Measurements from ENCODE around the gene SIGLEC11. TPM values are rescaled to one million over a fixed set of nuclear protein-coding genes. Genes with fewer than 3 reads are reported as not detected.

Gene SIGLEC11
- total RNA-seq, 4 donors from 2014 or later, result 0.38 TPM; not detected in 3

GRCh38 chr19:50003810-50004419, 42.9 kb upstream of the SIGLEC11 start:
- Histone ChIP-seq H3K36me3 (peaks cover 37 to 100% (median 49%) of the 10 kb centered on the region in 3 donors), H3K27me3 (no peaks in the 10 kb centered on the region), H3K4me3 (no peak overlapping the region), H3K27ac (peak overlapping the region in 3 of 4 donors; percentile 66 to 74 (median 66)), H3K4me1 (peaks cover 6 to 29% (median 8%) of the 10 kb centered on the region in 3 donors), H3K9me3 (no peaks in the 10 kb centered on the region)
- DNase-seq, result no peak
- TF ChIP-seq POLR2A (IDR thresholded peaks at IDR 0.05) (no peak), CTCF (IDR thresholded peaks at IDR 0.05) (no peak)
- 55 to 65% methylated on average over 8 to 9 of the region's 11 CpGs for WGBS, 2 donors
- intact Hi-C loops (cut with DNase I), result no loop called here

DNA sequence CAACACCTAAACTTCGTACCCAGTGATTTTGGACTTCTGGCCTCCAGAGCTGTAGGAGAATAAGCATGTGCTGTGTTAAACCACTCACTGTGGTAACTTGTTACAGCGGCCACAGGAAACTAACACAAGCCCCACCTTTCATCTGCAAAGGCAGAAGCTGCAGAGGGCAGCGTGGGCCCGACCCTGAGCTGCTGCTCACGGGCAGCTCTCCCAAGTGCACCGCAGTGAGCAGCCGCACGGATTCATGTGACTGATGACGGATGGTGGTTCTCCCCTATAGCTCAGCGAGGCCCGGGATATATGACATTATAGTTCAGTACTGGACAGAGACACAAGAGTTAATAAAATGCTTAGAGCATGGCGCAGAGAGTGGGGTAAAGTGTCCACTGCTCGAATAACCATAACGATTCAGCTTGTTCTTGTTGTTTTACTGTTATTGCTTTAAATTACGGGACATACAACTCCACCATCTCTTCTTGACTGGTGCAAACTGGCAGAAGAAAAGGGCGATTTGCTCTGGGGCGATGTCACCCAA, 42.3 kb upstream of the SIGLEC11 start:
- H3K27ac ChIP-seq, result peak overlapping the region in 2 of 4 donors; percentile 16 to 74
- 91 to 93% methylated on average over 17 of the region's 17 CpGs for WGBS, 2 donors

GRCh38 chr19:50002386-50002960, 41.5 kb upstream of the SIGLEC11 start:
- Histone ChIP-seq H3K27ac (no peak overlapping the region), H3K4me3 (no peak overlapping the region), H3K27me3 (no peaks in the 10 kb centered on the region), H3K4me1 (peaks cover 6 to 29% (median 8%) of the 10 kb centered on the region in 3 donors), H3K9me3 (no peaks in the 10 kb centered on the region), H3K36me3 (peaks cover 30 to 99% (median 41%) of the 10 kb centered on the region in 3 donors)
- DNase-seq, result no peak
- TF ChIP-seq CTCF (IDR thresholded peaks at IDR 0.05) (no peak), POLR2A (IDR thresholded peaks at IDR 0.05) (no peak)
- intact Hi-C loops (cut with DNase I), result no loop called here
- WGBS, 2 donors, result 66 to 89% methylated on average over 5 of the region's 6 CpGs

More for the DNA sequence above, 42.3 kb upstream of the SIGLEC11 start:
- TF ChIP-seq POLR2A (IDR thresholded peaks at IDR 0.05) (no peak), CTCF (IDR thresholded peaks at IDR 0.05) (no peak)
- H3K4me1 ChIP-seq, result peaks cover 6 to 29% (median 8%) of the 10 kb centered on the region in 3 donors
- intact Hi-C loops (cut with DNase I), result no loop called here
- no peak overlapping the region for H3K4me3 ChIP-seq
- H3K36me3 ChIP-seq, result peaks cover 31 to 100% (median 48%) of the 10 kb centered on the region in 3 donors
- no peak for DNase-seq
- no peaks in the 10 kb centered on the region for H3K9me3 ChIP-seq
- H3K27me3 ChIP-seq, result no peaks in the 10 kb centered on the region

- intact Hi-C loops (cut with DNase I), result no loop called here
- Histone ChIP-seq H3K27me3 (no peaks in the 10 kb centered on the region), H3K9me3 (no peaks in the 10 kb centered on the region), H3K27ac (no peak overlapping the region), H3K36me3 (peaks cover 27 to 99% (median 34%) of the 10 kb centered on the region in 3 donors), H3K4me1 (peaks cover 6 to 29% (median 8%) of the 10 kb centered on the region in 3 donors), H3K4me3 (no peak overlapping the region)
- TF ChIP-seq CTCF (IDR thresholded peaks at IDR 0.05) (no peak), POLR2A (IDR thresholded peaks at IDR 0.05) (no peak)
- WGBS, 2 donors, result 77 to 80% methylated on average over 1 to 7 of the region's 8 CpGs
- DNase-seq, result no peak
These were observed 40.8 kb upstream of the SIGLEC11 start for GRCh38 chr19:50001775-50002174.
